Keratinocyte (primary cell): Measurements from ENCODE around the gene POP7. TPM values are rescaled to one million over a fixed set of nuclear protein-coding genes. Genes with fewer than 3 reads are reported as not detected.

Source experiments
- DNase-seq: peaks from one replicate; pipeline ENCODE4 v3.0.0-alpha.2; 2011; ENCODE audit warnings: low read depth, missing footprints, low spot score
- FAIRE-seq: peaks from 2 replicates; lab custom pipeline; 2011; peaks lifted over from hg19 to GRCh38; lab: Jason Lieb, UNC
- H2AFZ ChIP-seq: 2 replicates; pipeline ENCODE4 v1.6.0; 2012; ENCODE audit warnings: low read length, control low read depth, inconsistent platforms; ENCODE audit not compliant: control insufficient read depth
- H3K27ac ChIP-seq: 2 replicates; pipeline ENCODE4 v1.5.1; 2011; ENCODE audit warnings: low read length; ENCODE audit not compliant: control insufficient read depth, insufficient read depth
- H3K27me3 ChIP-seq: 3 replicates; pipeline ENCODE4 v1.6.0; 2011; ENCODE audit warnings: low read length; ENCODE audit not compliant: control insufficient read depth, insufficient read depth; ENCODE audit errors: extremely low read depth
- H3K36me3 ChIP-seq, 2 experiments: 2 replicates in 1 of 2; 3 replicates in 1 of 2; pipeline ENCODE4 v1.5.1; 2011; ENCODE audit warnings: low read length in 2 of 2, mild to moderate bottlenecking in 1 of 2; ENCODE audit not compliant: control insufficient read depth in 2 of 2, insufficient read depth in 2 of 2; ENCODE audit errors: extremely low read depth in 1 of 2
- H3K4me1 ChIP-seq: 3 replicates; pipeline ENCODE4 v1.5.1; 2011; ENCODE audit warnings: low read length; ENCODE audit not compliant: control insufficient read depth, insufficient read depth; ENCODE audit errors: extremely low read depth
- H3K4me2 ChIP-seq: 3 replicates; pipeline ENCODE4 v1.6.0; 2011; ENCODE audit warnings: low read depth, low read length; ENCODE audit not compliant: control insufficient read depth, insufficient read depth; ENCODE audit errors: extremely low read depth
- H3K4me3 ChIP-seq, 3 experiments: fragments of 200-600 bp in 1 of 3; sonication (generic) in 1 of 3; 2 replicates in 2 of 3; 3 replicates in 1 of 3; pipeline ENCODE4 v1.5.1; 2011 to 2016; ENCODE audit warnings: low read length in 3 of 3, mild to moderate bottlenecking in 3 of 3, control low read depth in 2 of 3, inconsistent platforms in 1 of 3, low read depth in 1 of 3, mixed read lengths in 1 of 3, mixed run types in 1 of 3, moderate library complexity in 1 of 3; ENCODE audit not compliant: control insufficient read depth in 2 of 3, insufficient read depth in 2 of 3; ENCODE audit errors: extremely low read depth in 1 of 3
- H3K79me2 ChIP-seq: 2 replicates; pipeline ENCODE4 v1.6.0; 2012; ENCODE audit warnings: low read length; ENCODE audit not compliant: control insufficient read depth, insufficient read depth
- H3K9ac ChIP-seq: 3 replicates; pipeline ENCODE4 v1.6.0; 2011; ENCODE audit warnings: low read length; ENCODE audit not compliant: control insufficient read depth, insufficient read depth; ENCODE audit errors: extremely low read depth
- H3K9me1 ChIP-seq: 3 replicates; pipeline ENCODE4 v1.6.0; 2011; ENCODE audit warnings: low read length; ENCODE audit not compliant: control insufficient read depth, insufficient read depth; ENCODE audit errors: extremely low read depth
- H3K9me3 ChIP-seq: 2 replicates; pipeline ENCODE4 v1.5.1; 2012; ENCODE audit warnings: low read depth, low read length; ENCODE audit not compliant: control insufficient read depth
- H4K20me1 ChIP-seq: 3 replicates; pipeline ENCODE4 v1.6.0; 2011; ENCODE audit warnings: low read length; ENCODE audit not compliant: control insufficient read depth, insufficient read depth; ENCODE audit errors: extremely low read depth
- EZH2 ChIP-seq: IDR thresholded peaks from one replicate; pipeline ENCODE4 v1.6.1; 2012; ENCODE audit warnings: inconsistent platforms, mild to moderate bottlenecking, low read length, moderate library complexity
- dilution Hi-C: fragments of 300-500 bp; cut with MboI; formaldehyde crosslinking; loops from one replicate; pipeline ENCODE4 v1.7.0; 2020; ENCODE audit warnings: low sequenced_read_pairs; ENCODE audit not compliant: extremely low pct_ligation_motif_present
- polyA plus RNA-seq, 5 experiments: library from polyadenylated mRNA; depleted of rRNA in 3 of 5; stranded (reverse) in 3 of 5; stranded (forward) in 1 of 5; unstranded in 1 of 5; fragments of >200 nt; gene quantifications; 1 replicate in 1 of 5; 2 replicates in 3 of 5; 3 replicates in 1 of 5; pipeline versions ENCODE4 v1.2.1 to v1.2.3, GENCODE V29; 2011 to 2012; ENCODE audit warnings: missing spikeins in 2 of 5, low read depth in 1 of 5, low replicate concordance in 1 of 5
- TF ChIP-seq, protein P1 (sequence below), 3 experiments: IDR thresholded peaks in 1 of 3; conservative IDR thresholded peaks in 1 of 3; optimal IDR thresholded peaks in 1 of 3; 2 replicates in 2 of 3; 3 replicates in 1 of 3; pipeline versions ENCODE3 to v1.5.1; 2011; ENCODE audit warnings: low read length in 3 of 3, mild to moderate bottlenecking in 3 of 3, moderate library complexity in 2 of 3, control low read depth in 1 of 3, inconsistent platforms in 1 of 3; ENCODE audit not compliant: insufficient read depth in 2 of 3; ENCODE audit errors: extremely low read depth in 1 of 3

Gene POP7
- polyA plus RNA-seq, 1 donor (not counting 4 experiments of a cell fraction or from before 2014, with no cell fraction given) = 37.8 TPM

DNA sequence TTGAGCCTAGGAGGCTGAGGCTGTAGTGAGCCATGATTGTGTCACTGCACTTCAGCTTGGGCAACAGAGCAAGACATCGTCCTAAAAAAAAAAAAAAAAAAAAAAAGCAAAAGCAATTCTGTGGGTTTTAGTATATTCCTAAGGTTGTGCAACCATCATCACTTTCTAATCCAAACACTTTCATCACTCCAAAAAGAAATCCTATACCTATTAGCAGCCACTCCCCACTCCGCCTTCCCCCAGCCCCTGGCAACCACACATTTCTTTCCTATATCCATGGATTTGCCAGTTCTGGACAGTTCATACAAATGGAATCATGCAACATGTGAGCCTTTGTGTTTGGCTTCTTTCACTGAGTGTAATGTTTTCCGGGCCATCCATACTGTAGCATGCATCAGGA lies 47.8 kb downstream of the POP7 start:
- no peak overlapping the region for H3K4me3 ChIP-seq
- DNase-seq (no peak), FAIRE-seq (no peak)
- no peaks in the 10 kb centered on the region for H4K20me1 ChIP-seq
- TF ChIP-seq EZH2 = no peak
- TF ChIP-seq, protein P1, sequence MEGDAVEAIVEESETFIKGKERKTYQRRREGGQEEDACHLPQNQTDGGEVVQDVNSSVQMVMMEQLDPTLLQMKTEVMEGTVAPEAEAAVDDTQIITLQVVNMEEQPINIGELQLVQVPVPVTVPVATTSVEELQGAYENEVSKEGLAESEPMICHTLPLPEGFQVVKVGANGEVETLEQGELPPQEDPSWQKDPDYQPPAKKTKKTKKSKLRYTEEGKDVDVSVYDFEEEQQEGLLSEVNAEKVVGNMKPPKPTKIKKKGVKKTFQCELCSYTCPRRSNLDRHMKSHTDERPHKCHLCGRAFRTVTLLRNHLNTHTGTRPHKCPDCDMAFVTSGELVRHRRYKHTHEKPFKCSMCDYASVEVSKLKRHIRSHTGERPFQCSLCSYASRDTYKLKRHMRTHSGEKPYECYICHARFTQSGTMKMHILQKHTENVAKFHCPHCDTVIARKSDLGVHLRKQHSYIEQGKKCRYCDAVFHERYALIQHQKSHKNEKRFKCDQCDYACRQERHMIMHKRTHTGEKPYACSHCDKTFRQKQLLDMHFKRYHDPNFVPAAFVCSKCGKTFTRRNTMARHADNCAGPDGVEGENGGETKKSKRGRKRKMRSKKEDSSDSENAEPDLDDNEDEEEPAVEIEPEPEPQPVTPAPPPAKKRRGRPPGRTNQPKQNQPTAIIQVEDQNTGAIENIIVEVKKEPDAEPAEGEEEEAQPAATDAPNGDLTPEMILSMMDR (optimal IDR thresholded peaks at IDR 0.05 in 1 of 3, IDR thresholded peaks at IDR 0.05 in 1 of 3, conservative IDR thresholded peaks at IDR 0.05 in 1 of 3; ENCODE audit: extremely low read depth in 1 of 3, insufficient read depth in 2 of 3, low read length in 3 of 3) = no peak
- H2AFZ ChIP-seq = no peak overlapping the region
- dilution Hi-C loops = no loop called here
- no peaks in the 10 kb centered on the region for H3K36me3 ChIP-seq
- no peaks in the 10 kb centered on the region for H3K79me2 ChIP-seq
- no peak overlapping the region for H3K4me2 ChIP-seq
- no peak overlapping the region for H3K27ac ChIP-seq
- H3K27me3 ChIP-seq = peaks cover 23% of the 10 kb centered on the region
- H3K4me1 ChIP-seq = no peaks in the 10 kb centered on the region
- H3K9ac ChIP-seq = no peak overlapping the region
- H3K9me3 ChIP-seq = no peaks in the 10 kb centered on the region
- H3K9me1 ChIP-seq = no peaks in the 10 kb centered on the region

Other genes with a start within 250 kb of the POP7 start
- gene SPACDR, start 241.9 kb upstream of the POP7 start, polyA plus RNA-seq = 0.24 to 0.54 TPM (median 0.37 TPM) in 3 replicates
- 8.4 to 16.6 TPM (median 9.1 TPM) in 3 replicates for gene TSC22D4, start 226.9 kb upstream of the POP7 start, polyA plus RNA-seq
- gene NYAP1, start 222.2 kb upstream of the POP7 start, polyA plus RNA-seq = 0.16 to 0.48 TPM (median 0.16 TPM) in 3 replicates
- gene AGFG2, start 166.9 kb upstream of the POP7 start, polyA plus RNA-seq = 3.1 to 4.1 TPM (median 3.4 TPM) in 3 replicates
- gene SAP25, start 132.2 kb upstream of the POP7 start, polyA plus RNA-seq = 0.16 to 0.21 TPM in 2 of 3 replicates, not detected in the other
- gene LRCH4, start 120.0 kb upstream of the POP7 start, polyA plus RNA-seq = 4.9 to 8.1 TPM (median 7.3 TPM) in 3 replicates
- 0.19 to 0.34 TPM (median 0.22 TPM) in 3 replicates for gene FBXO24, start 119.8 kb upstream of the POP7 start, polyA plus RNA-seq
- gene PCOLCE, start 103.8 kb upstream of the POP7 start, polyA plus RNA-seq = 0.63 to 1.3 TPM (median 0.80 TPM) in 3 replicates
- gene MOSPD3, start 93.6 kb upstream of the POP7 start, polyA plus RNA-seq = 4.1 to 17.0 TPM (median 5.5 TPM) in 3 replicates
- gene TFR2, start 64.6 kb upstream of the POP7 start, polyA plus RNA-seq = 0.07 to 0.21 TPM (median 0.12 TPM) in 3 replicates
- not detected in 3 replicates for gene ACTL6B, start 49.7 kb upstream of the POP7 start, polyA plus RNA-seq
- 87.2 to 216 TPM (median 126 TPM) in 3 replicates for gene GNB2, start 32.4 kb upstream of the POP7 start, polyA plus RNA-seq
- gene GIGYF1, start 11.9 kb upstream of the POP7 start, polyA plus RNA-seq = 3.2 to 4.8 TPM (median 4.0 TPM) in 3 replicates
- 0.35 to 0.86 TPM (median 0.41 TPM) in 3 replicates for gene EPO, start 14.3 kb downstream of the POP7 start, polyA plus RNA-seq
- gene ZAN, start 27.5 kb downstream of the POP7 start, polyA plus RNA-seq = 0.09 to 0.36 TPM (median 0.14 TPM) in 3 replicates
- gene EPHB4, start 121.4 kb downstream of the POP7 start, polyA plus RNA-seq = 61.4 to 74.5 TPM (median 71.4 TPM) in 3 replicates
- gene SLC12A9, start 146.6 kb downstream of the POP7 start, polyA plus RNA-seq = 14.5 to 24.9 TPM (median 19.8 TPM) in 3 replicates
- 83.8 to 106 TPM (median 93.7 TPM) in 3 replicates for gene TRIP6, start 161.3 kb downstream of the POP7 start, polyA plus RNA-seq
- gene SRRT, start 169.0 kb downstream of the POP7 start, polyA plus RNA-seq = 23.1 to 54.5 TPM (median 42.2 TPM) in 3 replicates
- 1.0 to 1.4 TPM (median 1.2 TPM) in 3 replicates for gene UFSP1, start 183.6 kb downstream of the POP7 start, polyA plus RNA-seq
- gene ACHE, start 189.8 kb downstream of the POP7 start, polyA plus RNA-seq = 0.07 to 0.30 TPM (median 0.20 TPM) in 3 replicates
- 0.06 to 1.2 TPM (median 0.10 TPM) in 3 replicates for gene MUC3A, start 243.4 kb downstream of the POP7 start, polyA plus RNA-seq